GM19025 (cell line): ENCODE measurements around the gene ZDHHC9.

ENCODE experiments used
- ATAC-seq: cut with Tn5 transposase; IDR thresholded peaks from one replicate; pipeline ENCODE4 v1.9.1; 2021; ENCODE audit warnings: mild to moderate bottlenecking, low read depth, moderate library complexity; ENCODE audit not compliant: unreplicated experiment

Gene ZDHHC9

GRCh38 chrX:129788527-129788926 lies 55.2 kb downstream of the ZDHHC9 start:
- ATAC-seq = no peak

- no peak for ATAC-seq
Measured at GRCh38 chrX:129787336-129788055, 56.2 kb downstream of the ZDHHC9 start.

GRCh38 chrX:129786210-129786651 lies 57.5 kb downstream of the ZDHHC9 start:
- ATAC-seq = peak; percentile 66

- no peak for ATAC-seq
Measured at GRCh38 chrX:129785160-129785947, 58.3 kb downstream of the ZDHHC9 start.

- no peak for ATAC-seq
Measured at GRCh38 chrX:129784371-129784770, 59.3 kb downstream of the ZDHHC9 start.

GRCh38 chrX:129783291-129783713 lies 60.4 kb downstream of the ZDHHC9 start:
- ATAC-seq = no peak

- no peak for ATAC-seq
Measured at GRCh38 chrX:129782706-129783105, 61.0 kb downstream of the ZDHHC9 start.

GRCh38 chrX:129781680-129782495 lies 61.8 kb downstream of the ZDHHC9 start:
- no peak for ATAC-seq

- ATAC-seq = peak; percentile 66
Measured at GRCh38 chrX:129781134-129781672, 62.5 kb downstream of the ZDHHC9 start.

GRCh38 chrX:129780441-129781105 lies 63.1 kb downstream of the ZDHHC9 start:
- ATAC-seq = no peak

GRCh38 chrX:129779747-129780146 lies 63.9 kb downstream of the ZDHHC9 start, which contains the start of gene SASH3:
TSS of gene SASH3 (plus strand) at chrX:129779949. CDS start at chrX:129780098, 149 bp downstream.
- peak; percentile 29 for ATAC-seq

- ATAC-seq = no peak
Measured at GRCh38 chrX:129779086-129779672, 64.5 kb downstream of the ZDHHC9 start.

- ATAC-seq = peak; percentile 21
Measured at GRCh38 chrX:129777218-129778030, 66.3 kb downstream of the ZDHHC9 start.

- ATAC-seq = no peak
Measured at GRCh38 chrX:129773649-129774458, 69.8 kb downstream of the ZDHHC9 start.

- peak; percentile 66 for ATAC-seq
Measured at GRCh38 chrX:129772796-129773431, 70.8 kb downstream of the ZDHHC9 start.

- no peak for ATAC-seq
Measured at GRCh38 chrX:129771266-129771995, 72.3 kb downstream of the ZDHHC9 start.
